Left renal cortex interstitium (tissue), 4 donors: ENCODE results near the gene SYNCRIP. TPM values are rescaled to one million over a fixed set of nuclear protein-coding genes. Genes with fewer than 3 reads are reported as not detected.
"Not testable (repeated sequence)": the region's sequence is repeated elsewhere in the genome, so short reads cannot be mapped to it uniquely, and the experiment has no call there.

Source experiments
- DNase-seq, 4 donors: peaks; one replicate each; pipeline ENCODE4 v3.0.0-alpha.2; 2013; ENCODE audit warnings: low read depth in 4 of 4, low spot score in 2 of 4, missing footprints in 1 of 4
- polyA plus RNA-seq, 4 donors: library from polyadenylated mRNA; unstranded; fragments of 120-200 nt; gene quantifications; one replicate each; pipeline ENCODE4 v1.2.1, GENCODE V29; 2013; ENCODE audit not compliant: insufficient read length in 4 of 4

SYNCRIP gene
- 100 to 1,000 TPM; 151 to 189 (median 163) TPM for polyA plus RNA-seq

- DNase-seq, result peak; percentile 95 to 98 (median 96)
Measured at GRCh38 chr6:85642774-85643536, at the start of gene SYNCRIP. Gene SYNCRIP (minus strand): TSS chr6:85642886. CDS start chr6:85641439, 1,447 bp downstream.

DNA sequence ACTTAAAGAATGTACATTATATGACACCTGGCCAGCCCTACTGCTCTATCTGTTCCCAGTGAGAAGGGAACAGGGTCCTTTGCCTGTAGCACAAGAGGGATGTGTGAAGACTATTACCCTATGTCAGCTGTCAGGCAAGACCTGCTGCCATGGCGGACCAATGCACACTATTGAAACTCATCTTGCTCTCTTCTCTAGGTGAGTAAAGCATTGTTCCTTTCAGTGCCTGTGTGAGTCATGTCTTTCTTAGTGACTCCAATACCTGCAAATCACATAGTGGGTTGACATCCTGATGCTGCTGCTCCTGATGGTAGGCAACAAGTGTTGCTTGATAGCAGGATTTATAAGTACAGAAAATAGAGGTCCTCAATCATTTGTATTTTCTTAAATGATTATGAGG, 48.8 kb upstream of the SYNCRIP start:
- no peak for DNase-seq

DNA sequence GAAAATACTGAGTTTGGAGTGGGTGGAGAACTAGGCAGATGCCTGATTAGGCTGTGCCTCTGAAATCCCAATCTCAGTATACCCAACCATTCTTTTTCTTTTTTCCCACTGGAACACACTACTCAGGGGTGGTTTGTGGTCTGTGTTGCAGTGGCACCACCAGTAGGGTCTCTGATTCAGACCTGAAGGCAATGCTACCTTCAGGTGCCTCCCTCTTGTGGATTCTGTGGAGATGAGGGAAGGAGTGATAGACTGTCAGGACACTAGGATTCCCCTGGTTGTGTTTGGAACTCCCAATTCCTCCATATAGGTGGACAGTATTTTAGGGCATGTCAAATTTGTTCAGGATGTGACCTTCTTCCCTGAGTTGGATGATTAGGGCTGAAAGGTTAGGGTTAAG, 47.4 kb upstream of the SYNCRIP start:
- DNase-seq, result no peak

GRCh38 chr6:85685713-85686112, 43.0 kb upstream of the SYNCRIP start:
- no peak for DNase-seq

DNA sequence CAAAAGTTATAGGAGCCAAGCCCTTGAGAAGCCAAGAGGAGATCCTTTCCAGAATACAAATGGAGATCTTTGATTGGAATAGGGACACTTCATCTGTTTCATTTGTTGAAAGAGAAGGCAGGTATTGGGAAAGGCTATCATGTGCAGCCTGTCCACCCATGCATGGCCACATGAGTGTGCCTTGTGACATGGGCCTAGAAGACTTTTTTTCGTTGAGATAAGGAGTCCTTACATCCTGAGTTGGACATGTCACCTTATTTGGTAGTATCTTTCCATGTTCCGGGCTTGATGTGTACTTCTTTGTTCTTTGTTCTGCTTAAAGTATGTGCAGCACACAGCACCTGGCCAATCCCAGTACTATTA, 42.1 kb upstream of the SYNCRIP start:
- DNase-seq, result no peak

DNA sequence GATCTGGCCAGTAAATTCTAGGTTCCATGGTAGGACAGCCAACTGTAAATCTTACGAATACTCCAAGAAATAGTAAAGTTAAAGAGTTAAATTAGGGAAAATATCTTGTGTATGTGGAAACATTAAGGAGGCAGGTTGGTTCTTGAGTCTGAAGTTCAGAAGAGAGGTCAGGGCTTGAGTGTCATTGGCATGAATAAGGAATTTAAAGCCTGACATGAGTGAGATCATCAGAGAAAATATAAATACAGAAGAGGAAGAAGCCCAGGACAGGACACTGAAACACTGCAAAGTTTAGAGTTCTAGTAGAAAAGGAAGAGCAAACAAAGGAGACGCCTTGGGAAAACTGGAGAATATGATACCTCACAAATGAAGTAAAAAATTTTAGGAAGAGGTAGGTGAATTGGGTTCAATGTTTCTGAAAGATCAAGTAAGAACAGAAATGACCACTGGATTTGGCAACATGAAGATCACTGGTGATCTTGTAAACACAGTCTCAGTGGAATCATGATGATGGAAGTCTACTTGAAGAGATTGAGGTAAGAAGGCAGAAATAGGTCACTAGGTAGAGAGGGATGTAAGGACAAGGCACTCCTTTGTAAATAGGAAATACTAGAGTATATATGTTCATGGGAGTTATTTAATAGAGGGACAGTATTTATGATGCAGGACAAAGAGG, 41.6 kb upstream of the SYNCRIP start:
- no peak for DNase-seq

GRCh38 chr6:85681899-85682298, 39.2 kb upstream of the SYNCRIP start:
- DNase-seq, result not testable (repeated sequence)

DNA sequence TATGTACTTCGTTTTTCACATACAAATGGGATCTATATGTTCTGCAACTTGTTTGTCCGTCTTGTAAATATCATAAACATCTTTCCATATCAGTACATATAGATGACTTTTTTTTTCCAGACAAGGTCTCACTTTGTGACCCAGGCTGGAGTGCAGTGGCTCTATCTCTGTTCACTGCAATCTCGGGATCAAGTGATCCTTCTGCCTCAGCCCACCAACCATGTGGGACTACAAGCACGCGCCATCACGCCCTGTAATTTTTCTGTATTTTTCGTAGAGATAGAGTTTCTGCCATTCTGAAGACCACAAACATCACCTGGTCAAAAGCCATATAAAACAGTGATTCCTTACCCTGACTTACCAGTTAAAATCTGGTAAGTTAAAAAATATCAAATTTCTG, 37.7 kb upstream of the SYNCRIP start:
- no peak for DNase-seq

DNA sequence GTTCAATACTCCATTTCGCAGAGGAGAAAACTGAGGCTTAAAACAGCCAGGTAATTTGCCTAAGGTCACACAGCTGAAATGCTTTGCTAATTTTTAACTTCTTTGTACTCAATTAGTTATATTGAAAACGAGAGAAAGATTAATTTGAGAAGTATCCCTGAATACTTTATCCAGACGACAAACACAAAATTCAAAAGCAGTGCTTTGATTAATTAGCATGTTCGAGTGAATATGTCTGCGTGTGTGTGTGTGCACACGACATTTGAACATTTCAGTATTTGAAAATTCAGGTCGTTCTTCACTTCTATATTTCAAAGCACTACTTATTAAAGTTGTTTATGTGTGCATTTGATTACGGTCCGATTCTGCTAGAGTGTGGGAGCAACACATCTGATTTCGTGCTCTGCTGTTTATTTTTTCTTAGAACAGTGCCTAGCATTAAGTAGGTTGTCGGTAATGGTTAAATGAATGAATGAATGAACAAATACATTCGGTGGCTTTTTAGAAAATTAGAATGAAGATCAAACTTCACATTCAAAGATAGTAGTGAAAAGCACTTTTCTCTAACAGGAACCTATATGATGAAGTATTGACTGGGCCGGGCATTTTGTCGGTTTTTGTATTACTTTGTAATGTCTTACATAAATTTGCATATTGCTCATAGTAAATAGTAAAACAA, 36.9 kb upstream of the SYNCRIP start:
- no peak for DNase-seq

DNA sequence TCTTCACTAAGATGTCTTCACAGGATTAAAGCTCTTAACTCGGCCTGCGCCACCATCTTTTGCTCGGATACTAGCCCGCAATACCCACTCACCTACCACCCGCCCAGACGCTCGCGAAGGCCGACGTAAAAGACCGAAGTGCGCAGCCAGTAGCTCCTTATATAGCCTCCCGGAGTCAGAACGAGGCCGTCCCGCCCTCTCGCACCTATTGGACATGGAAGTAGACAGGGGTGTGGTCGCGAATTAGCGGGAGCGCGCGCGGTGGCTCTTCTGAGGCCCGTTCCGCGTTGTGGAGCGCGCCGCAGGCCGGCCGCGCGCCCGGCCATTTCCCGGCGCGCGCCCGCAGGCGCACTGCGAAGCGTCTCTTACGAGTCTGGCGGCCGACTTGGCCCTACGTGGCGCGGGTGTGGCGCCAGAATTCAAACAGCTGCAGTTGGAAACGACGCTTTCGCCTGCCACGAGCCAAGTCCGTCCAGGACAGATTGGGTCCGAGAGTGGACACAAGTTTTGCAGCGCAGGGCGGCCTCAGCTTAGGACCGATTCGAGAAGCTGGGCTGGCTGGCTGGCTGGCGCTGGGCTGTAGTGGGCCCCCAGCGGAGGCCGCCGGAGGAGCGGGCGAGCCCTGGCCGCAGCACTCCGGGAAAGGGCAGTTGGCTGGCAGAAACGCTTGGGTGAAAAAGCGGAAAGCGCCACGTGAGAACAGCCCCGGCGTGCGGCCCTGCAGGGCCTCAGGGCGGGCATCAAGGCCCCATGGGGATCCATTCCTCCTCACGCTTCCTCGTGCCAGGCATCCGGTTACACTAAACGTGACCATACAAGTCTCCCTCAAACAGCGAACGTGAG, 36.1 kb upstream of the SYNCRIP start:
- DNase-seq, result peak; percentile 94 to 98 (median 98)

- DNase-seq, result peak in 2 of 4 donors; percentile 30 to 56
Measured at GRCh38 chr6:85678026-85678601, 35.4 kb upstream of the SYNCRIP start.

DNA sequence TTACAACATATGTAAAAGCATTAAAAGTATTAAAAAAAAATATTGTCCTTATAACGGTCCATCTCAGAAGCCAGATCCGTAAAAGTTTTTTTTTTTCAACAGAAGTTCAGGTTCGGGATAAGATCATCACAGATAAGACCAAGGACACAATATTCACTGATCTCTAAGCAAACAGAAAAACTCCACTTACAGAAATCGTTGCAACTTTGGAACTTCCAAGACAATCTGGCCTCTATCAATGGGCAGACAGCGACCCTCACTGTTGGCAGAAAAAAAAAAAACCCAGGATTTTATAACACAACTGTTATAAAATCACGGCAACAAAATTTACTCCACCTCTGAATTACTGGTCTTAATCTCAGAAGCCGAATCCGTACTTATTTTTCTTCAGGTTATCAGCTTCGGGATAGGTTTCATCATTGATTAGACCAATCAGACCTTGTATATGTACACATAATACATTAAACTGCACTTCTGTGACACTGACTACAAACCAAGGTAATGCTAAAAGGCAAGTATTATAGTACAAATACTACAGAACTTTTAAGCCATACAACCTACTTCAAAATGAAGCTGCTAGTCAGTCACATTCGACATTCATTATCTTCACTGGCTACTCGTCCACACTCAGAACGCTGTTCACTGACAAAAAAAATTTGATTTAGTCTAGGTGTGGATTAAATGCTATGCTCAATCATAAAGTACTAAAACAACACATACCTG, 34.7 kb upstream of the SYNCRIP start:
- peak in 1 of 4 donors; percentile 47 for DNase-seq

- no peak for DNase-seq
Measured at GRCh38 chr6:85676086-85676729, 33.5 kb upstream of the SYNCRIP start.

DNA sequence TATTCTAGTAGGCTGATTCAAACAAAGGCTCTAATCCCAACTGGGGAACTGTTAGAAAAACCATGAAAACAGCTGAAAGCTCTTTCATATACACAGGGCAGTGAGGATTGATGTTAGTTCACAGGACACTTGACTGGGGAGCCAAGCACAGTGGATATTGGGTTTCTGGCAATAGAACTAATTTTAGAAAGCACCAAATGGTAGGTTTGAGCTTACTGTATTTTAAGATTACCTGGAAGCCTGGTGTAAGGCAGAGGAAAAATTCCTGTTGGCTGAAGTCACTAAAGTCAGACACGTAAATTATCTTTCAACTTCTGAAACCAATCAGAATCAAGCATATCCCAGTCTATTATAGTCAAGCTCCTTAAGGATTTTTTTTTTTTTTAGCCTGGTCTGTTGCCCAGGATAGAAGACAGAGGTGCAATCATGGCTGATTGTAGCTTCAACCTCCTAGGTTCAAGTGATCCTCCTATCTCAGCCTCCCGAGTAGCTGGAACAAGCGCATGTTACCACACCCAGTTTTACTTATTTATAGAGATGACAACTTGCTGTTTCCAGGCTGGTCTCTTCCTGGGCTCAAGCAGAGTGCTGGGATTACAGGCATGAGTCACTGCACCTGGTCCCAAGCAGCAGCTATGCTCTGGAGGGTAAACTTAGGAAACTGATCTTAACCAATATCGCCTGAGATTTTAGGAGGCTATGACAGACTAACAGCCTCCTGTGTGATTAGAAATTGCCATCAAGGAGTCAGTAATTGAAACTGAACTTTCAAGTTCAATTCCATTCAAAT, 32.5 kb upstream of the SYNCRIP start:
- DNase-seq, result no peak

GRCh38 chr6:85674604-85675003, 31.9 kb upstream of the SYNCRIP start:
- no peak for DNase-seq

- no peak for DNase-seq
Measured at GRCh38 chr6:85673198-85674139, 30.8 kb upstream of the SYNCRIP start.

- DNase-seq, result no peak
Measured at GRCh38 chr6:85672623-85673022, 29.9 kb upstream of the SYNCRIP start.
